NOMO-1 treated with dmso at 0.1 percent for 144 hours (cell line): ENCODE measurements around the gene PCDHB11.
"Not testable (repeated sequence)": the region's sequence is repeated elsewhere in the genome, so short reads cannot be mapped to it uniquely, and the experiment has no call there.

Source experiments
- DNase-seq: peaks from one replicate; lab custom pipeline; 2025; ENCODE audit not compliant: unreplicated experiment; lab: John Stamatoyannopoulos, UW

Gene PCDHB11

DNA sequence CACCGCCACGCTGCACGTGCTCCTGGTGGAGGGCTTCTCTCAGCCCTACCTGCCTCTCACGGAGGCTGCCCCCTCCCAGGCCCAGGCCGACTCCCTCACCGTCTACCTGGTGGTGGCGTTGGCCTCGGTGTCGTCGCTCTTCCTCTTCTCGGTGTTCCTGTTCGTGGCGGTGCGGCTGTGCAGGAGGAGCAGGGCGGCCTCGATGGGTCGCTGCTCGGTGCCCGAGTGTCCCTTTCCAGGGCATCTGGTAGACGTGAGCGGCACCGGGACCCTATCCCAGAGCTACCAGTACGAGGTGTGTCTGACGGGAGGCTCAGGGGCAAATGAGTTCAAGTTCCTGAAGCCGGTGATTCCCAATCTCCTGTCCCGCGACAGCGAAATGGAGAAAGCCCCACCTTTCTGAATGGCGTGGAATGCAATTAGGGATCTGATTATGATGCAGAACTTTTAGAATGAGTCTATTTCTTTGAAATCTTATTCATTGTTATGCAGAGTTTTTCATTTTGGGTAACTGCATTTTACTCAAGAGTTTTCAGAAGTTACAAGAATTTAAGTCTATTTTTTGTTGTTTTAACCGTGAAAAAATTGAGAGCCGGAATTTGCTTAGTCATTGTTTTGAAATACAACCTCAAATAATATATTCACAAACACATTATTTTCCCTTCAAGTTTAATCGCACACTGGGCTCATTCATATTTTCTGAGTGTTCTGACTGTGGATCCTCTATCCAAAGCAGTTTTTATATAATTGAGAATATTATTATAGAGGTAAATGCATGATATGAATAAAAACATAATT is 37.3 kb downstream of the PCDHB11 start:
- DNase-seq = no peak

DNA sequence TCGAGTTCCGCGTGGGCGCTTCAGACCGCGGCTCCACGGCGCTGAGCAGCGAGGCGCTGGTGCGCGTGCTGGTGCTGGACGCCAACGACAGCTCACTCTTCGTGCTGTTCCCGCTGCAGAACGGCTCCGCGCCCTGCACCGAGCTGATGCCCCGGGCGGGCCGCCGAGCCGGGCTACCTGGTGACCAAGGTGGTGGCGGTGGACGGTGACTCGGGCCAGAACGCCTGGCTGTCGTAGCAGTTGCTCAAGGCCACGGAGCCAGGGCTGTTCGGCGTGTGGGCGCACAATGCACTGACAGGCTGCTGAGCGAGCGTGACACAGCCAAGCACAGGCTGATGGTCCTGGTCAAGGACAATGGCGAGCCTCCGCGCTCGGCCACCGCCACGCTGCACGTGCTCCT is 42.1 kb downstream of the PCDHB11 start:
- DNase-seq = no peak

DNA sequence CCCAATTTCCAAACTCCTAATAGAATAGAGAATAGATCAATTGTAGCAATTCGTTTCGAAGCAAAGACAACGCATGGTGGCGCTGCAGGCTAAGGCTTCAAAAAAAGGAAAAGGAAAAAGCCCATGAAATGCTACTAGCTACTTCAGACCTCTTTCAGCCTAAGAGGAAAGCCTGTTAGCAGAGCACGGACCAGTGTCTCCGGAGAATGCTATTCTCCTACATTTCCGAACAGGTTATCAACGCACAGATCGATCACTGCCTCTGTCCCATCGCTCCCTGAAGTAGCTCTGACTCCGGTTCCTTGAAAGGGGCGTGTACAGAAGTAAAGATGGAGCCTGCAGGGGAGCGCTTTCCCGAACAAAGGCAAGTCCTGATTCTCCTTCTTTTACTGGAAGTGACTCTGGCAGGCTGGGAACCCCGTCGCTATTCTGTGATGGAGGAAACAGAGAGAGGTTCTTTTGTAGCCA is 45.9 kb downstream of the PCDHB11 start, which contains the start of gene PCDHB15:
Gene PCDHB15, plus strand, starts transcription at position 146 of the 468 bp plus-strand sequence. Its CDS starts 184 bp downstream, at position 330.
- DNase-seq = no peak

DNA sequence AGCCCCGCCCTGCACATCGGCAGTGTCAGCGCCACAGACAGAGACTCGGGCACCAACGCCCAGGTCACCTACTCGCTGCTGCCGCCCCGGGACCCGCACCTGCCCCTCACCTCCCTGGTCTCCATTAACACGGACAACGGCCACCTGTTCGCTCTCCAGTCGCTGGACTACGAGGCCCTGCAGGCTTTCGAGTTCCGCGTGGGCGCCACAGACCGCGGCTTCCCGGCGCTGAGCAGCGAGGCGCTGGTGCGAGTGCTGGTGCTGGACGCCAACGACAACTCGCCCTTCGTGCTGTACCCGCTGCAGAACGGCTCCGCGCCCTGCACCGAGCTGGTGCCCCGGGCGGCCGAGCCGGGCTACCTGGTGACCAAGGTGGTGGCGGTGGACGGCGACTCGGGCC is 47.5 kb downstream of the PCDHB11 start:
- not testable (repeated sequence) for DNase-seq

DNA sequence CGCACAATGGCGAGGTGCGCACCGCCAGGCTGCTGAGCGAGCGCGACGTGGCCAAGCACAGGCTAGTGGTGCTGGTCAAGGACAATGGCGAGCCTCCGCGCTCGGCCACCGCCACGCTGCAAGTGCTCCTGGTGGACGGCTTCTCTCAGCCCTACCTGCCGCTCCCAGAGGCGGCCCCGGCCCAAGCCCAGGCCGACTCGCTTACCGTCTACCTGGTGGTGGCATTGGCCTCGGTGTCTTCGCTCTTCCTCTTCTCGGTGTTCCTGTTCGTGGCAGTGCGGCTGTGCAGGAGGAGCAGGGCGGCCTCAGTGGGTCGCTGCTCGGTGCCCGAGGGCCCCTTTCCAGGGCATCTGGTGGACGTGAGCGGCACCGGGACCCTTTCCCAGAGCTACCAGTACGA is 48.0 kb downstream of the PCDHB11 start:
- DNase-seq = not testable (repeated sequence)

DNA sequence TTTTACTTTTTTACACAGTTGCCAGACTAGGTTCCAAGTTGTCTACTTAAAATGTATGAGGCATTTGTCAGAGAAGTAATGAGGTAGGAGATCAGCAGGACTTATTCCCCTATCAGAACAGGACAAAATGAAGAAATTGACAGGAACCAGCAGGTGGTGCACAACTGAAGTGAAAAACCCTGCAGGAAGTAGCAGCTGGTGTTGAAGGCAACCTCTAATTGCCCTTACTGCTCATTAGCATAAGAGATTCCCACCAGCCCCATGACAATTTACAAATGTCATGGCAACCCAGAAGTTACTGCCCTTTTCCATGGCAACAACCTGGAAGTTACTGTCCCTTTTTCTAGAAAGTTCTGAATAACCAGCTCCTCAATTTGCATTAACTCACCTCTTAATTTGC is 51.1 kb downstream of the PCDHB11 start:
- no peak for DNase-seq
